IMR-90 (cell line): ENCODE measurements around the gene MAGED1. TPM values are rescaled to one million over a fixed set of nuclear protein-coding genes. Genes with fewer than 3 reads are reported as not detected.

Experiments
- ATAC-seq: fragments of 200-7000 bp; cut with Tn5 transposase; 2 replicates; pipeline ENCODE4 v1.9.1; 2020; ENCODE audit warnings: low read depth, mild to moderate bottlenecking, moderate library complexity
- BruUV-seq: library from RNA; stranded (reverse); fragments of 400-500 nt; replicated peaks from 2 replicates; lab custom pipeline; 2021; lab: Mats Ljungman, UMichigan
- CTCF ChIA-PET: fragments of 300-600 bp; formaldehyde crosslinking; extraction: SDS; loops from one replicate; lab custom pipeline; 2021; ENCODE audit warnings: antibody characterized with exemption; lab: Yijun Ruan, JAX
- POLR2A ChIA-PET: fragments of 300-600 bp; sonication (Branson Sonifier 250); formaldehyde crosslinking; loops from one replicate; lab custom pipeline; 2022; ENCODE audit warnings: antibody characterized with exemption; ENCODE audit not compliant: unreplicated experiment; lab: Charles Lee
- DNase-seq: peaks from one replicate; pipeline ENCODE4 v3.0.0; 2013
- H2AFZ ChIP-seq: replicated peaks from 2 replicates; pipeline ENCODE3; 2013; ENCODE audit warnings: low read length, mild to moderate bottlenecking; ENCODE audit not compliant: poor library complexity
- H2AK5ac ChIP-seq: 2 replicates; pipeline ENCODE4 v1.6.1; 2013; ENCODE audit warnings: low read depth, low read length, inconsistent platforms
- H2AK9ac ChIP-seq: replicated peaks from 2 replicates; pipeline ENCODE3; 2013; ENCODE audit warnings: mild to moderate bottlenecking, low read depth, low read length, moderate library complexity; ENCODE audit not compliant: poor library complexity
- H2BK120ac ChIP-seq: 2 replicates; pipeline ENCODE4 v1.6.1; 2013; ENCODE audit warnings: low read depth, low read length, inconsistent platforms
- H2BK15ac ChIP-seq: 3 replicates; pipeline ENCODE4 v1.6.1; 2013; ENCODE audit warnings: low read depth, low read length, inconsistent platforms
- H2BK20ac ChIP-seq: 2 replicates; pipeline ENCODE4 v1.6.1; 2013; ENCODE audit warnings: low read depth, mild to moderate bottlenecking, inconsistent platforms, low read length, moderate library complexity
- H2BK5ac ChIP-seq: 2 replicates; pipeline ENCODE4 v1.6.1; 2013; ENCODE audit warnings: mild to moderate bottlenecking, low read depth, low read length, inconsistent platforms; ENCODE audit not compliant: poor library complexity, severe bottlenecking
- H3K14ac ChIP-seq: replicated peaks from 2 replicates; pipeline ENCODE4 v1.6.1; 2013; ENCODE audit warnings: low read depth, low read length, inconsistent platforms
- H3K18ac ChIP-seq: 2 replicates; pipeline ENCODE4 v1.6.1; 2013; ENCODE audit warnings: low read depth, low read length, control low read depth
- H3K23ac ChIP-seq: 2 replicates; pipeline ENCODE4 v1.6.1; 2013; ENCODE audit warnings: low read depth, low read length, inconsistent platforms
- H3K27ac ChIP-seq: 2 replicates; pipeline ENCODE4 v1.5.1; 2013; ENCODE audit warnings: mild to moderate bottlenecking, control low read depth, low read length; ENCODE audit not compliant: insufficient read depth
- H3K27me3 ChIP-seq: 2 replicates; pipeline ENCODE4 v1.6.1; 2013; ENCODE audit warnings: low read length; ENCODE audit not compliant: control insufficient read depth, insufficient read depth
- H3K36me3 ChIP-seq: 2 replicates; pipeline ENCODE4 v1.6.1; 2013; ENCODE audit warnings: low read length, mixed read lengths; ENCODE audit not compliant: control insufficient read depth, insufficient read depth
- H3K4ac ChIP-seq: 2 replicates; pipeline ENCODE4 v1.6.1; 2013; ENCODE audit warnings: low read depth, low read length, inconsistent platforms
- H3K4me1 ChIP-seq: 2 replicates; pipeline ENCODE4 v1.6.1; 2013; ENCODE audit warnings: low read length, mixed read lengths; ENCODE audit not compliant: control insufficient read depth, insufficient read depth
- H3K4me2 ChIP-seq: 2 replicates; pipeline ENCODE4 v1.6.1; 2013; ENCODE audit warnings: low read depth, mild to moderate bottlenecking, control low read depth, low read length, moderate library complexity
- H3K4me3 ChIP-seq: 2 replicates; pipeline ENCODE4 v1.5.1; 2013; ENCODE audit warnings: low read depth, mild to moderate bottlenecking, control low read depth, low read length, moderate library complexity; ENCODE audit not compliant: insufficient read depth
- H3K56ac ChIP-seq: 2 replicates; pipeline ENCODE4 v1.6.1; 2013; ENCODE audit warnings: low read length, inconsistent platforms; ENCODE audit not compliant: insufficient read depth; ENCODE audit errors: extremely low read depth
- H3K79me1 ChIP-seq, 2 experiments: 2 replicates each; pipeline ENCODE4 v1.6.1; 2013; ENCODE audit warnings: low read length in 2 of 2, inconsistent platforms in 1 of 2, low read depth in 1 of 2
- H3K9ac ChIP-seq: 2 replicates; pipeline ENCODE4 v1.6.1; 2013; ENCODE audit warnings: low read depth, low read length, control low read depth
- H3K9me1 ChIP-seq: 2 replicates; pipeline ENCODE4 v1.6.1; 2013; ENCODE audit warnings: low read length, inconsistent platforms; ENCODE audit not compliant: insufficient read depth
- H3K9me3 ChIP-seq: 2 replicates; pipeline ENCODE4 v1.6.1; 2013; ENCODE audit warnings: low read length; ENCODE audit not compliant: control insufficient read depth, insufficient read depth
- H4K20me1 ChIP-seq: 2 replicates; pipeline ENCODE4 v1.6.1; 2013; ENCODE audit warnings: low read length, inconsistent platforms; ENCODE audit not compliant: insufficient read depth
- H4K5ac ChIP-seq: 2 replicates; pipeline ENCODE4 v1.6.1; 2013; ENCODE audit warnings: mild to moderate bottlenecking, low read depth, low read length, control low read depth
- H4K8ac ChIP-seq, 2 experiments: 2 replicates each; pipeline ENCODE4 v1.6.1; 2013; ENCODE audit warnings: low read depth in 2 of 2, low read length in 2 of 2, control low read depth in 1 of 2, inconsistent platforms in 1 of 2
- H4K91ac ChIP-seq: 2 replicates; pipeline ENCODE4 v1.6.1; 2013; ENCODE audit warnings: low read depth, low read length, inconsistent platforms; ENCODE audit not compliant: insufficient read depth
- BHLHE40 ChIP-seq: fragments of 150-350 bp; IDR thresholded peaks from 2 replicates; pipeline ENCODE4 v1.6.1; 2016; ENCODE audit warnings: mild to moderate bottlenecking, low read depth, low read length
- CEBPB ChIP-seq: IDR thresholded peaks from 2 replicates; pipeline ENCODE4 v1.6.1; 2012; ENCODE audit warnings: low read depth, low read length, improper control_type of control experiment
- CHD1 ChIP-seq: IDR thresholded peaks from 2 replicates; pipeline ENCODE4 v1.6.1; 2012; ENCODE audit warnings: low read depth, low read length, improper control_type of control experiment
- CTCF ChIP-seq: conservative IDR thresholded peaks from 2 replicates; pipeline ENCODE4 v1.5.1; 2012; ENCODE audit warnings: mild to moderate bottlenecking, low read depth, low read length, improper control_type of control experiment
- ELK1 ChIP-seq: fragments of 150-350 bp; IDR thresholded peaks from 2 replicates; pipeline ENCODE4 v1.6.1; 2016; ENCODE audit warnings: low read depth, mild to moderate bottlenecking, low read length, moderate library complexity, borderline replicate concordance
- FOS ChIP-seq: fragments of 150-350 bp; IDR thresholded peaks from 2 replicates; pipeline ENCODE4 v1.6.1; 2016; ENCODE audit warnings: low read depth, low read length
- MAZ ChIP-seq: IDR thresholded peaks from 2 replicates; pipeline ENCODE4 v1.6.1; 2012; ENCODE audit warnings: low read depth, mild to moderate bottlenecking, low read length, improper control_type of control experiment, moderate library complexity, borderline replicate concordance
- MXI1 ChIP-seq: IDR thresholded peaks from 2 replicates; pipeline ENCODE4 v1.6.1; 2012; ENCODE audit warnings: low read depth, mild to moderate bottlenecking, low read length, moderate library complexity, borderline replicate concordance
- NFE2L2 ChIP-seq: fragments of 150-350 bp; IDR thresholded peaks from 2 replicates; pipeline ENCODE4 v1.6.1; 2016; ENCODE audit warnings: low read depth, mild to moderate bottlenecking, low read length
- POLR2A ChIP-seq: IDR thresholded peaks from 2 replicates; pipeline ENCODE4 v1.6.1; 2012; ENCODE audit warnings: mild to moderate bottlenecking, low read depth, low read length
- RAD21 ChIP-seq: IDR thresholded peaks from 2 replicates; pipeline ENCODE4 v1.6.1; 2012; ENCODE audit warnings: low read length, improper control_type of control experiment
- RCOR1 ChIP-seq: IDR thresholded peaks from 2 replicates; pipeline ENCODE4 v1.6.1; 2012; ENCODE audit warnings: mild to moderate bottlenecking, low read length, improper control_type of control experiment; ENCODE audit not compliant: insufficient replicate concordance
- RFX5 ChIP-seq: IDR thresholded peaks from 2 replicates; pipeline ENCODE4 v1.8.0; 2012; ENCODE audit warnings: low read depth, mild to moderate bottlenecking, low read length, moderate library complexity
- SMC3 ChIP-seq: fragments of 150-350 bp; IDR thresholded peaks from 2 replicates; pipeline ENCODE4 v1.6.1; 2016; ENCODE audit warnings: low read depth, mild to moderate bottlenecking, antibody characterized with exemption, low read length, moderate library complexity
- USF2 ChIP-seq: fragments of 150-350 bp; IDR thresholded peaks from 2 replicates; pipeline ENCODE4 v1.6.1; 2017; ENCODE audit warnings: mild to moderate bottlenecking, antibody characterized with exemption, low read length, low read depth
- WGBS, 2 experiments: methylation state at CpG; one replicate each; pipeline versions ENCODE4 v1.1.5 to v1.1.7; 2013; ENCODE audit warnings: missing lambda C conversion rate in 2 of 2; ENCODE audit not compliant: insufficient read length in 1 of 2; ENCODE audit errors: extremely low coverage in 2 of 2; 5-methylcytosine and 5-hydroxymethylcytosine counted together
- dilution Hi-C: fragments of 300-500 bp; cut with HindIII; formaldehyde crosslinking; loops from one replicate; pipeline ENCODE4 v1.14.3; 2018; ENCODE audit warnings: low sequenced_read_pairs; ENCODE audit not compliant: unreplicated experiment
- in situ Hi-C: fragments of 300-500 bp; cut with MboI; formaldehyde crosslinking; loops from 3 replicates; pipeline ENCODE4 v1.14.3; 2019; ENCODE audit warnings: low sequenced_read_pairs, inconsistent platforms, mixed read lengths
- intact Hi-C: fragments of 100-400 bp; cut with micrococcal nuclease; formaldehyde crosslinking; loops from 2 replicates; pipeline ENCODE4 v1.10.0; 2022
- polyA plus RNA-seq, 3 experiments: library from polyadenylated mRNA; depleted of rRNA; stranded (reverse); fragments of >200 nt; gene quantifications; 2 replicates each; pipeline ENCODE4 v1.2.3, GENCODE V29; 2012; ENCODE audit warnings: low replicate concordance in 1 of 3
- total RNA-seq: library from RNA; depleted of rRNA; stranded (reverse); fragments of >200 nt; gene quantifications from 2 replicates; pipeline ENCODE4 v1.2.3, GENCODE V29; 2012

Gene MAGED1
- total and polyA plus RNA-seq, 2 of the 4 experiments (the other 2 are of a cell fraction) = 484 to 552 TPM

GRCh38 chrX:51878056-51878455 lies 15.4 kb upstream of the MAGED1 start:
- H2BK120ac ChIP-seq = no peak overlapping the region
- no peak overlapping the region for H4K91ac ChIP-seq
- ATAC-seq (no peak), DNase-seq (no peak)
- no peak overlapping the region for H3K4ac ChIP-seq
- CTCF ChIA-PET = no interaction called here
- no peak overlapping the region for H4K8ac ChIP-seq
- dilution Hi-C loops (no loop called here), in situ Hi-C loops (no loop called here), intact Hi-C loops (no loop called here)
- H3K9me1 ChIP-seq = no peaks in the 10 kb centered on the region; the same call in 1 of the 2 replicates
- H3K23ac ChIP-seq = no peak overlapping the region
- H4K5ac ChIP-seq = no peak overlapping the region
- H2AK9ac ChIP-seq = no peak overlapping the region
- no peak overlapping the region for H3K9ac ChIP-seq
- H2BK5ac ChIP-seq = no peak overlapping the region
- POLR2A ChIA-PET = no interaction called here
- H3K79me1 ChIP-seq = peaks cover 0 to 11% of the 10 kb centered on the region in 2 experiments; a peak in 3 of 4 replicates
- H2BK15ac ChIP-seq = no peak overlapping the region
- no peak overlapping the region for H2AFZ ChIP-seq
- H3K4me2 ChIP-seq = no peak overlapping the region; the same call in 1 of the 2 replicates
- no peak overlapping the region for H3K14ac ChIP-seq
- no peaks in the 10 kb centered on the region for H3K36me3 ChIP-seq
- no peak for TF ChIP-seq NFE2L2
- TF ChIP-seq MAZ = no peak
- TF ChIP-seq RFX5 = no peak
- no peak for TF ChIP-seq RCOR1
- TF ChIP-seq USF2 = no peak
- TF ChIP-seq ELK1 = no peak
- TF ChIP-seq RAD21 = no peak
- no peak for TF ChIP-seq FOS
- no peak for TF ChIP-seq CHD1
- TF ChIP-seq SMC3 = no peak
- TF ChIP-seq CTCF = no peak
- no peak; the same call in 1 of the 2 replicates for TF ChIP-seq CEBPB
- TF ChIP-seq MXI1 = no peak
- TF ChIP-seq BHLHE40 = no peak
- no peak for TF ChIP-seq POLR2A
- H3K27ac ChIP-seq = no peak overlapping the region
- H3K18ac ChIP-seq = no peak overlapping the region
- no peaks in the 10 kb centered on the region for H3K27me3 ChIP-seq
- no peak overlapping the region for H3K56ac ChIP-seq
- no CpG with 5 or more reads among the region's 1 CpG for WGBS, 2 experiments
- H3K9me3 ChIP-seq = no peaks in the 10 kb centered on the region
- no peaks in the 10 kb centered on the region for H4K20me1 ChIP-seq
- H2BK20ac ChIP-seq = no peak overlapping the region
- peaks cover 2% of the 10 kb centered on the region for H3K4me1 ChIP-seq
- no peak overlapping the region for H3K4me3 ChIP-seq
- H2AK5ac ChIP-seq = no peak overlapping the region
- no TSS peak for BruUV-seq
